GM18909 (cell line): ENCODE measurements around the gene MGLL.

Source experiments
- ATAC-seq: cut with Tn5 transposase; IDR thresholded peaks from one replicate; pipeline ENCODE4 v1.9.1; 2021; ENCODE audit warnings: mild to moderate bottlenecking; ENCODE audit not compliant: unreplicated experiment, poor library complexity

Gene MGLL

GRCh38 chr3:127651516-127652172, 170.7 kb downstream of the MGLL start:
- no peak for ATAC-seq

- ATAC-seq = no peak
Observed at GRCh38 chr3:127650236-127650635, 172.1 kb downstream of the MGLL start.

GRCh38 chr3:127647845-127648204, 174.5 kb downstream of the MGLL start:
- ATAC-seq = no peak

- no peak for ATAC-seq
Observed at GRCh38 chr3:127647166-127647844, 175.0 kb downstream of the MGLL start.

- ATAC-seq = no peak
Observed at GRCh38 chr3:127646501-127647046, 175.7 kb downstream of the MGLL start.

GRCh38 chr3:127645371-127646015, 176.8 kb downstream of the MGLL start:
- no peak for ATAC-seq

GRCh38 chr3:127644641-127645370, 177.5 kb downstream of the MGLL start:
- ATAC-seq = no peak

- no peak for ATAC-seq
Observed at GRCh38 chr3:127640042-127640355, 182.3 kb downstream of the MGLL start.

- no peak for ATAC-seq
Observed at GRCh38 chr3:127639173-127640041, 182.9 kb downstream of the MGLL start.
